Muscle of back (tissue), 11 donors: ENCODE measurements around the gene PRND. TPM values are rescaled to one million over a fixed set of nuclear protein-coding genes. Genes with fewer than 3 reads are reported as not detected.

Experiments used
- DNase-seq, 3 donors: peaks; one replicate each; pipeline versions ENCODE4 v3.0.0 to v3.0.0-alpha.2; 2013
- polyA plus RNA-seq, 10 donors: library from polyadenylated mRNA; unstranded; fragments of 120-200 nt; gene quantifications; one replicate each; pipeline ENCODE4 v1.2.1, GENCODE V29; 2013; ENCODE audit not compliant: insufficient read length in 10 of 10

Gene PRND
- polyA plus RNA-seq, 10 donors, result 34.5 to 54.2 (median 42.3) TPM

DNA sequence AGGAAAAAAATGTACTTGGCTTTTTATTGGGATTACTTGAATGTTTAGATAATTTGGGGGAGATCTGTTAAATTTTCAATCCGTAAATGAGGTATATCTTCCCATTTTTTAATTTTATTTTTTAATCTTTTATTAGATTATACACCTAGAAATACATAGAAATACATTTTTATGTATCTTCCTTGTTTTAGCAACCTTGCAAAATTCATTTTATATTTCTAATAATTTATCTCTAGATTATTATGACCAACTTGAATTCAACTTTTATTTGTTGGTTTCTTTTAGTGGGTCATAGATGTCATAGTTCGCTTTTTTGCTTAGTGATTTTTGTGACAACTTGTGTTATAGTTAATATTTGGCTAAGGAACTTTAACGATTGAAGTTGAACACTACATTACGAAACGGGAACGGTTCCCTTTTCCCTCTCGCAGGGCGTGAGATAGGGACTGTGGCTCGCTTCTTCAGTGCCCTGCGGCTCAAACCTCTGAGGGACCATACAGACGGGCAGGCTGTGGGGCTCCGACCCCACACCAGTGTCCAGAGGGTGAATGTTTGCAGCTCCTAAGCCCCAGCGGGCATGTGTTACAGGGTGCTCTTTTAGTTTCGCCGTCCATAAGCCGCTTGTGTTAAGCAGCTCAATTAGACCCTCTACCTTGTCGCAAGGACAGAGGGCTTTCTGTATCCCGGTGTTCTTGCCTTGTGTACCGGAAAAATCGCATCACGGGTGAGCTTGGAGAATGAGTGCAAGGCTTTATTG is 53.8 kb downstream of the PRND start:
- DNase-seq, result no peak

DNA sequence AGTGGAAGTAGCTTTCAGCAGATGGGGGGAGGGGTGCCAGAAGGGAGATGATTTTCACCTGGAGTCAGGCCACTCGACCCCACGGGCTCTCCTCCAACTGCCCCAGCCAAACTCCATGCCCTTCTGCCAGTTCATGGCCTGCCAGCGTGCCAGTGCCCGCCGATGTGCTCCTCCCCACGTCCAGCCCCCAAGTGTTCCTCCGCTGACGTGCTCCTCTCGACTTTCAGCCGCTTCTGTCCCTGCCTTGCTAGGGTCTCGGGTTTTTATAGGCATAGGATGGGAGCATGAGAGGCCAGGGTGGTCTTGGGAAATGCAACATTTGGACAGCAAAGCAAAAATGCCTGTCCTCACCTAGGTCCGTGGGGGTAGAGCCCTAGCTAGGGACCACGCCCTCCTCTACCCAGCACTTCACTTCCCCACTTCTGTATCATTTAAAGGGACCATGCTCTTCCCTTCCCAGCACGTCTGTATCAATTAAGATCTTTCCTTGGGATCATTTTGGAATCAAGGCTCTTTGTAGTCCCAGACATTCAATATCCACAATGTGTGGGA is 54.4 kb downstream of the PRND start:
- no peak for DNase-seq

Other genes with a start within 250 kb of the PRND start
- 100 to 1,000 TPM in 1 of 10 donors, 10 to 100 TPM in 9; 59.5 to 115 (median 73.7) TPM for gene PRNP, start 35.5 kb upstream of the PRND start, polyA plus RNA-seq
- 10 to 100 TPM; 26.3 to 53.3 (median 41.3) TPM for gene RASSF2, start 101.7 kb downstream of the PRND start, polyA plus RNA-seq